ENCODE results near the gene SETDB1.
"Not testable (repeated sequence)": the region's sequence is repeated elsewhere in the genome, so short reads cannot be mapped to it uniquely, and the experiment has no call there.

SETDB1 gene

DNA sequence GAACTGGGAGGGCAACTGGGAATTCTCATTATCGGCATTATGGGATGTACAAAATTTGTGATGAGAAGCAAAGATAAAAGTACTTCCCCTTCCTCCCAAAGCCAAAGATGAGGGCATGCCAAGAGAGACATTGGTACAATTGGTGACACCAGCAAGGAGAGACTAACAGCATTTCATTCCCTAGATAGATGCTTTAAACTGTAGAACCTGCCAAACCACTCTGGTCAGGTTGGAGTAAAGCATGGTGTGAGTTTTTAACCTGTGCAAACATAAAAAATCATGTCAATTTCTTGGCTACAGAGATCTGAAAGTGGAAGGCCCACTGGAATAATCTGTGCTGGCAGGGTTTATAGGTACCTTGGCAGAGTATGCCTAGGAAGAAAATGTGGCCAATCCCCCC, 19.8 kb upstream of the SETDB1 start:
- DNase-seq (no peak), ATAC-seq (replicated peaks) (no peak)
- no peak overlapping the region for H3K27ac Mint-ChIP-seq
- peaks cover 3% of the 10 kb centered on the region for H3K36me3 Mint-ChIP-seq (ENCODE audit: insufficient read depth)
- H3K4me1 Mint-ChIP-seq (ENCODE audit: low read depth in 2 of 2) = no peaks in the 10 kb centered on the region
- H3K27me3 Mint-ChIP-seq = no peaks in the 10 kb centered on the region
- no peaks in the 10 kb centered on the region for H3K9me3 Mint-ChIP-seq
- no peak overlapping the region for H3K4me3 Mint-ChIP-seq

DNA sequence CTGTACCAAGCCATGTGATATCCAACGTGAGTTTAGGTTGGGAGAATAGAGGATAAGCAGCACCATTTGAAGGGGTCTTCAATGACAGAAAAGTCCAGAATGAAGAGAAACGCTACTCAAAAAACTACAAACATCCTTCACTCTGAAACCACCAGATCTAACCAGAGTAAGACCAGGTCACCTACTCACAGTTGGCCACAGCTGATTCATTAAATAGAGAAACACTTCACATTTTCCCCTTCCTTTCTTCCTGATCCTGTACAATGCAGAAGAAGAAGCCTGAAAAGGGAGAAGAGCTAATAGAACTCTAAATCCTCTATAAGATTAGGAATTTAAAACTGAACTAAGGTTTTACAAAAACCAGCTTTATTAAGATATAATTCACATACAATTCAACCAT, 19.4 kb upstream of the SETDB1 start:
- no peak overlapping the region for H3K27ac Mint-ChIP-seq
- no peak overlapping the region for H3K4me3 Mint-ChIP-seq
- H3K27me3 Mint-ChIP-seq = no peaks in the 10 kb centered on the region
- no peaks in the 10 kb centered on the region for H3K9me3 Mint-ChIP-seq
- H3K4me1 Mint-ChIP-seq (ENCODE audit: low read depth in 2 of 2) = no peaks in the 10 kb centered on the region
- ATAC-seq (replicated peaks) (no peak), DNase-seq (no peak)
- peaks cover 3% of the 10 kb centered on the region for H3K36me3 Mint-ChIP-seq (ENCODE audit: insufficient read depth)

DNA sequence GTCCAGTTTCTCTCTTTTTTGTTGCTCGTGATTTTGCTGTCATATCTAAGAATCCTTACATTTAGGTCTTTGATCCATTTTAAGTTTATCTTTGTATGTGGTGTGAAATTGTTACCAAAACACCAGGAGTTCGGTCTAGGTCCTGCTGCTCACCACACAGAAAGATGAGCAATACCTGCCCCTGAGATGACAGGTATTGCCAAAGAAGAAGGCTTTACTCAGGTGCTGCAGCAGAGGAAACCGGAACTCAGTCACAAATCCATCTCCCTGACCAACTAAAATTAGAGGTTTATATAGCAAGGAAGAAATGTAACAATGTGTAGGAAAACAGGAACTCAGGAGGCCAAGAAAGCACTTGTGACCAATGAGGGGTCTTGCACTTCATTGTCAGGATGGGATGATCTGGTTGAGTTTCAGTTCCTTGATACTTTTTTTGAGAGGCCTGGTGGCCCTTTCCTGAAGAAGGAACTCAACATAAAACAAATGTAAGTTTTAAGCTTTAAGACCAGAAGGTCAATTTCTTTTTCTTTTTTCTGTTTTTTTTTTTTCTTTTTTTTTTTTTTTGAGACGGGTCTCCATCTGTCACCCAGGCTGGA, 16.5 kb upstream of the SETDB1 start:
- H3K9me3 Mint-ChIP-seq = no peaks in the 10 kb centered on the region
- H3K4me3 Mint-ChIP-seq = no peak overlapping the region
- DNase-seq = no peak
- H3K36me3 Mint-ChIP-seq (ENCODE audit: insufficient read depth) = peaks cover 3% of the 10 kb centered on the region
- peaks cover 0 to 8% of the 10 kb centered on the region in 2 donors for H3K27me3 Mint-ChIP-seq
- ATAC-seq (replicated peaks) = no peak
- H3K4me1 Mint-ChIP-seq (ENCODE audit: low read depth in 2 of 2) = no peaks in the 10 kb centered on the region
- no peak overlapping the region for H3K27ac Mint-ChIP-seq

DNA sequence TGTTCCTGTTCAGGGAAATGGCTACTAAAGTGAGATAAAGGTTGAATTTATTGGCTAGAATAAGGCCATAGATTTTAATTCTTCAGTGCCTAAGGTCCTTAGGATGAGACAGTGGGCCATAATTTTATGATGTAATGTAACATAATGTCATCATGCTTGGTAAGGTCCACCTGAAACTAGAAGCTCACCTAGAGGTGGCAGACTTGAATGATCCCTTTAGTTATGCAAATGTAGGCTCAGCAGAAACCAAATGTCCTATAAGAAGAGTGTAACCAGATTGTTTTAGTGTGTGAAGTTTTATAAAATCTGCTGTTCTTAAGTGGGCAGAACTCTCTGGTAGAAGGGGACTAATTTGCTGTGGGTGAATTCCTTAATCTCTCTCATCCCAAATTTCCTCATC, 13.5 kb upstream of the SETDB1 start:
- ATAC-seq (replicated peaks) = no peak
- H3K4me3 Mint-ChIP-seq = no peak overlapping the region
- no peaks in the 10 kb centered on the region for H3K4me1 Mint-ChIP-seq (ENCODE audit: low read depth in 2 of 2)
- no peaks in the 10 kb centered on the region for H3K9me3 Mint-ChIP-seq
- H3K36me3 Mint-ChIP-seq (ENCODE audit: insufficient read depth) = no peaks in the 10 kb centered on the region
- no peak for DNase-seq
- H3K27me3 Mint-ChIP-seq = peaks cover 0 to 8% of the 10 kb centered on the region in 2 donors
- H3K27ac Mint-ChIP-seq = no peak overlapping the region

DNA sequence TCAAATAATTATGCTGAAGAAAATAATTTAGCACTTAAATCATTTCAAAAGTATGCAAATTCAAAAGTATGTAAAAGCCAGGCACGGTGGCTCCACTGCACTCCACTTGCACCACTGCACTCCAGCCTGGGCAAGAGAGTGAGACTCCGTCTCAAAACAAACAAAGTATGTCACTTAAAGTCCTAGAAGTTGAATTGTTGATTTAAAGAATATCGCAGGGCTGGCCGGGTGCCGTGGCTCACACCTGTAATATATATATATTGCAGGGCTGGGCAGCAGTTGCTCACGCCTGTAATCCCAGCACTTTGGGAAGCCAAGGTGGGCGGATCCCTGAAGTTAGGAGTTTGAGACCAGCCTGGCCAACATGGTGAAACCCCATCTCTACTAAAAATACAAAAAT, 8.8 kb upstream of the SETDB1 start:
- Mint-ChIP-seq H3K9me3 (no peaks in the 10 kb centered on the region), H3K4me3 (no peak overlapping the region), H3K36me3 (ENCODE audit: insufficient read depth) (peaks cover 4% of the 10 kb centered on the region), H3K27ac (no peak overlapping the region), H3K4me1 (ENCODE audit: low read depth in 2 of 2) (peaks cover 0 to 4% of the 10 kb centered on the region in 2 donors), H3K27me3 (peaks cover 0 to 8% of the 10 kb centered on the region in 2 donors)
- no peak for DNase-seq
- ATAC-seq (replicated peaks) = no peak

DNA sequence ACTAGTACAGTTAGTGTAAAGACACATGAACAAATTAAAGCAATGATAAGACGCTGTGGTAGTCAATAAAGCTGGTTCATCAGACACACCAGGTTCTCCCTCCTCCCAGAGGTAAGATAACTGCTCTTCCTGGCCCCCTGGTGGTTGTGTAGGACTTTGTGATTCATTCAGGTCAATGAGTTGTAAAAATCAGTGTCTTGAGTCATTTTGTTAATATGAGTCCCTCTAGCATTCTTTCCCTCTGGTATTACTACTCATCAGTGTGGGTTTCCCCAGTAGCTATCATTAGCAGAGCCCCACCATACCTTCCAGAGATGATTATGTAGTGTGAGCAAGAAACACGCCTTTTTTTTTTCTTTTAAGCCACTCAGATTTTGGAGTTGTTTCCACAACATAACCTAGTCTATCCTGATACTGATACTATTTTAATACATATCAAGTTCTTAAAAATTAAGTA, 3.6 kb upstream of the SETDB1 start:
- ATAC-seq (replicated peaks) (peak; percentile 24), DNase-seq (peak; percentile 64 to 75 (median 72))
- no peak overlapping the region for H3K4me3 Mint-ChIP-seq
- H3K36me3 Mint-ChIP-seq (ENCODE audit: insufficient read depth) = peaks cover 23% of the 10 kb centered on the region
- H3K9me3 Mint-ChIP-seq = no peaks in the 10 kb centered on the region
- H3K27ac Mint-ChIP-seq = no peak overlapping the region
- H3K4me1 Mint-ChIP-seq (ENCODE audit: low read depth in 2 of 2) = peaks cover 14 to 21% of the 10 kb centered on the region in 2 donors
- H3K27me3 Mint-ChIP-seq = no peaks in the 10 kb centered on the region

DNA sequence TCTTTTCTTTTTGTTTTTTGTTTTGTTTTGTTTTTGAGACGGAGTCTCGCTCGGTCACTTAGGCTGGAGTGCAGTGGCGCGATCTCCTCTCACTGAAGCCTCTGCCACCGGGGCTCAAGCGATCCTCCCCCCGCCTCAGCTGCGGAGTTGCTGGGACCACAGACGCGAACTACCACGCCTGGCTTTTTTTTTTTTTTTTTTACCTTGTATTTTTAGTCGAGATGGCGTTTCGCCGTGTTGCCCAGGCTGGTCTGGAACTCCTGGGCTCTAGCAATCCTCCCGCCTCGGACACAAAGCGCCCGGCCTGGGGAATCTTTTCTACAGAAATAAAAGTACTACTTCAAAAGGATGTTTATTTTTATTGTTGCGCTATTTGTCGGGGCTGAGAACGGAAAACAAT, 1.1 kb upstream of the SETDB1 start:
- peaks cover 18 to 24% of the 10 kb centered on the region in 2 donors for H3K4me1 Mint-ChIP-seq (ENCODE audit: low read depth in 2 of 2)
- H3K27ac Mint-ChIP-seq = peak overlapping the region; percentile 94 to 96
- ATAC-seq (replicated peaks) (no peak), DNase-seq (no peak)
- peaks cover 41% of the 10 kb centered on the region for H3K36me3 Mint-ChIP-seq (ENCODE audit: insufficient read depth)
- peak overlapping the region; percentile 93 for H3K4me3 Mint-ChIP-seq
- no peaks in the 10 kb centered on the region for H3K27me3 Mint-ChIP-seq
- no peaks in the 10 kb centered on the region for H3K9me3 Mint-ChIP-seq

DNA sequence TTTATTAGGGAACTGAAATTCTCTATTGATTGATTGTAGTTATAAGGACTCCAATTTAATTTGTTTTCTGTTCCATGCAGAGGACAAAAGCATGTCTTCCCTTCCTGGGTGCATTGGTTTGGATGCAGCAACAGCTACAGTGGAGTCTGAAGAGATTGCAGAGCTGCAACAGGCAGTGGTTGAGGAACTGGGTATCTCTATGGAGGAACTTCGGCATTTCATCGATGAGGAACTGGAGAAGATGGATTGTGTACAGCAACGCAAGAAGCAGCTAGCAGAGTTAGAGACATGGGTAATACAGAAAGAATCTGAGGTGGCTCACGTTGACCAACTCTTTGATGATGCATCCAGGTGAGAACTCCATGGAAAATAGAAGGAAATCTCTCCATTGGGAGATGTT, 1.5 kb downstream of the SETDB1 start:
- DNase-seq (no peak), ATAC-seq (replicated peaks) (no peak)
- Mint-ChIP-seq H3K4me3 (peak overlapping the region; percentile 93), H3K27ac (peak overlapping the region in 1 of 2 donors; percentile 96), H3K27me3 (no peaks in the 10 kb centered on the region), H3K4me1 (ENCODE audit: low read depth in 2 of 2) (peaks cover 16 to 17% of the 10 kb centered on the region in 2 donors), H3K36me3 (ENCODE audit: insufficient read depth) (peaks cover 57% of the 10 kb centered on the region), H3K9me3 (no peaks in the 10 kb centered on the region)

DNA sequence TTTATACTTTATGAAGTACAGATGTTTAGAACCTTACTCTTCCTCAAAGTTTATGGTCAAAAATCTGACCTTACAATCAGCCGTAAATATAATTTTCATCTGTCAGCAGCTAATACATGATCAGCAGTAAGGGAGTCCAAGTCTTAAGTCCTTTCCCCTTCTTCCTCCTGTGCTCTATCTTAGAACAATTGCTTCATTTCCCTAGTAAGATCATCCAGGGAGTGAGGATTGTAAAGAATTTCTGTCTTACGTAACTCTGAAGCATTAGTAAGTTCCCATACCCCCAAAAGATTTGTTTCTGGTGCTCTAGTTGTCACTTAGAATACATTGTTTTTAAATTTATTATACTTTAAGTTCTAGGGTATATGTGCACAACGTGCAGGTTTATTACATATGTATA, 2.1 kb downstream of the SETDB1 start:
- peaks cover 15 to 16% of the 10 kb centered on the region in 2 donors for H3K4me1 Mint-ChIP-seq (ENCODE audit: low read depth in 2 of 2)
- H3K27me3 Mint-ChIP-seq = no peaks in the 10 kb centered on the region
- H3K9me3 Mint-ChIP-seq = no peaks in the 10 kb centered on the region
- ATAC-seq (replicated peaks) = no peak
- H3K27ac Mint-ChIP-seq = no peak overlapping the region
- peaks cover 63% of the 10 kb centered on the region for H3K36me3 Mint-ChIP-seq (ENCODE audit: insufficient read depth)
- DNase-seq = no peak
- H3K4me3 Mint-ChIP-seq = no peak overlapping the region

DNA sequence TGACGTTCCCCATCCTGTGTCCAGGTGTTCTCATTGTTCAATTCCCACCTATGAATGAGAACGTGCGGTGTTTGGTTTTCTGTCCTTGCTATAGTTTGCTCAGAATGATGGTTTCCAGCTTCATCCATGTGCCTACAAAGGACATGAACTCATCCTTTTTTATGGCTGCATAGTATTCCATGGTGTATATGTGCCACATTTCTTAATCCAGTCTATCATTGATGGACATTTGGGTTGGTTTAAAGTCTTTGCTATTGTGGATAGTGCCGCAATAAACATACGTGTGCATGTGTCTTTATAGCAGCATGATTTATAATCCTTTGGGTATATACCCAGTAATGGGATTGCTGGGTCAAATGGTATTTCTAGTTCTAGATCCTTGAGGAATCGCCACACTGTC, 2.6 kb downstream of the SETDB1 start:
- peaks cover 68% of the 10 kb centered on the region for H3K36me3 Mint-ChIP-seq (ENCODE audit: insufficient read depth)

DNA sequence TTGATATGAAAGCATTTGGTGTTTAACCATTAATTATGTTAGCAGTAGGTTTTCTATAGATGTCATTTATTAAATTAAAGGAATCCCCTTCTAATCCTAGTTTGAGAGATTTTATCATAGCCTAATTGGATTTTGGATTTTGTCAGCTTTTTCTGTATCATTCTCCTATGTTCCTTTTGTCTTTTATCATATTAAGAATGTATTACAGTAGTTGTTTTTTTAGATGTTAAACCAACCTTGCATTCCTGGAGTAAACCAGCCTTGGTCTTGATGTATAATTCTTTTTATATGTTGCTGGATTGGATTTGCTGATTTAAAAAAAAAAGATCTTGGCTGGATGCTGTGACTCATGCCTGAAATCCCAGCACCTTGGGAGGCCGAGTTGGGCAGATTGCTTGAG, 5.6 kb downstream of the SETDB1 start:
- peaks cover 14 to 16% of the 10 kb centered on the region in 2 donors for H3K4me1 Mint-ChIP-seq (ENCODE audit: low read depth in 2 of 2)
- H3K27me3 Mint-ChIP-seq = no peaks in the 10 kb centered on the region
- ATAC-seq (replicated peaks) (no peak), DNase-seq (no peak)
- no peak overlapping the region for H3K27ac Mint-ChIP-seq
- no peak overlapping the region for H3K4me3 Mint-ChIP-seq
- H3K36me3 Mint-ChIP-seq (ENCODE audit: insufficient read depth) = peaks cover 79% of the 10 kb centered on the region
- H3K9me3 Mint-ChIP-seq = no peaks in the 10 kb centered on the region

More for the DNA sequence above, 2.6 kb downstream of the SETDB1 start:
- H3K4me1 Mint-ChIP-seq (ENCODE audit: low read depth in 2 of 2) = peaks cover 15 to 16% of the 10 kb centered on the region in 2 donors
- H3K4me3 Mint-ChIP-seq; H3K9me3 Mint-ChIP-seq; DNase-seq; ATAC-seq (replicated peaks); H3K27ac Mint-ChIP-seq; H3K27me3 Mint-ChIP-seq: not testable (repeated sequence)

DNA sequence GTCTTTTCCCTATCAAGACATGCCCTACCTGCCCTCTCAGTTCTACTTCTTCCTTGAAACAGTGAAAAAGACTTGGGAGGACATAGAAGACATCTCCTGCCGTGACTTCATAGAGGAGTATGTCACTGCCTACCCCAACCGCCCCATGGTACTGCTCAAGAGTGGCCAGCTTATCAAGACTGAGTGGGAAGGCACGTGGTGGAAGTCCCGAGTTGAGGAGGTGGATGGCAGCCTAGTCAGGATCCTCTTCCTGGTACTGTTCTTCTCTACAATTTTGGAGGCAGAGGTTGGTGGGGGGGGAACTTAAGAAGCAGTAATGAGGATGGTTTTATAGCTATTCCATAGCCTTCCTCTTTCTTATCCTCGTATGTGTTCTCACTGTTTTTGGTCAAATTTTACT, 18.7 kb downstream of the SETDB1 start:
- peak overlapping the region in 1 of 2 donors; percentile 10 for H3K27ac Mint-ChIP-seq
- no peaks in the 10 kb centered on the region for H3K27me3 Mint-ChIP-seq
- no peak for ATAC-seq (replicated peaks)
- peaks cover 0 to under 1% of the 10 kb centered on the region in 2 donors for H3K4me1 Mint-ChIP-seq (ENCODE audit: low read depth in 2 of 2)
- no peaks in the 10 kb centered on the region for H3K9me3 Mint-ChIP-seq
- DNase-seq = no peak
- H3K36me3 Mint-ChIP-seq (ENCODE audit: insufficient read depth) = peaks cover 91% of the 10 kb centered on the region
- no peak overlapping the region for H3K4me3 Mint-ChIP-seq

DNA sequence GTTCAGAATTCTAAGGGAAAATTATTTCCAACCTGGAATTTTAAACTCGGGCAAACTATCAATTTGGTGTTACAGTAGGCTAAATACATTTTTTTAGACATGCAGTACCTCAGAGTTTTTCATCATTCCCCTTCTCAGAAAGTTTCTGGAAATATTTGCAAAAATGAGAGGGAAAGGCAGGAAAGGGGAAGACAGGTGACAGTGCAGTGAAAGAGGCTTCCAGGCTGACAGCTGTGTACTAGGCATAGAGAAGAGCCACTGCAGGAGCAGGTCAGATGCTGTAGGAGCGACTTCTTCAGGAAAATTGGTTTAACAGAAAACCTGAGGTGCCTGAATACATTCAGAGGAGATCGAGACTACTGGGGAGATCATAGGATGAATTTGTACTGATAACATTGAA, 28.5 kb downstream of the SETDB1 start:
- peak overlapping the region in 1 of 2 donors; percentile 63 for H3K27ac Mint-ChIP-seq
- peaks cover 70% of the 10 kb centered on the region for H3K36me3 Mint-ChIP-seq (ENCODE audit: insufficient read depth)
- no peak for DNase-seq
- H3K27me3 Mint-ChIP-seq = no peaks in the 10 kb centered on the region
- no peaks in the 10 kb centered on the region for H3K4me1 Mint-ChIP-seq (ENCODE audit: low read depth in 2 of 2)
- ATAC-seq (replicated peaks) = no peak
- H3K9me3 Mint-ChIP-seq = no peaks in the 10 kb centered on the region
- no peak overlapping the region for H3K4me3 Mint-ChIP-seq

DNA sequence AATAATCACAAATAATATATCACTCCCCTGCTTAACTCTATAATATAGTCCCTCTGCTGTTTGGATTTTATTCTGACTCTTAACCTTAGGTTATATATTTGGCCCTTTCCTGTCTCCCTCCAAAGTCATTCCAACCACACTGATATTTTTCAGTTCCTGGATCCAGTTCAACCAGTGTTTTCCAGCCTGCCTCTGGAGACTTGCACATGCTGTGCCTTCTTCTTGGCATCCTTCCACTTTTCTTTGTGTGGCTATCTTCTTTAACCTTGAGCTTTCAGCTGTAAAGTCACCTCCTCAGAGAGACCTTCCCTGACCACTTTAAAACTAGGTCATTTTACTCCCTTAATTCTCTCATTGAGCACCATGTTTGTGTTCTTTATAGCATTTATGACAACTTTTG, 29.1 kb downstream of the SETDB1 start:
- H3K4me1 Mint-ChIP-seq (ENCODE audit: low read depth in 2 of 2) = no peaks in the 10 kb centered on the region
- ATAC-seq (replicated peaks) = no peak
- H3K36me3 Mint-ChIP-seq (ENCODE audit: insufficient read depth) = peaks cover 70% of the 10 kb centered on the region
- no peaks in the 10 kb centered on the region for H3K9me3 Mint-ChIP-seq
- H3K27me3 Mint-ChIP-seq = no peaks in the 10 kb centered on the region
- no peak overlapping the region for H3K4me3 Mint-ChIP-seq
- no peak for DNase-seq
- peak overlapping the region in 1 of 2 donors; percentile 30 for H3K27ac Mint-ChIP-seq
